HEK293 (cell line): ENCODE measurements around the gene SHROOM3.
A peak's percentile ranks its signal among the peaks of the same experiment; 100 is the strongest.

Experiments used
- CTCF ChIA-PET: fragments of 350-600 bp; formaldehyde crosslinking; extraction: SDS; loops from one replicate; lab custom pipeline; 2021; ENCODE audit warnings: antibody characterized with exemption; lab: Yijun Ruan, JAX
- POLR2A ChIA-PET: fragments of 300-600 bp; formaldehyde crosslinking; extraction: SDS; loops from one replicate; lab custom pipeline; 2020; ENCODE audit warnings: antibody characterized with exemption, inconsistent platforms; lab: Yijun Ruan, JAX
- H3K27ac ChIP-seq: fragments of 200-500 bp; sonication (Bioruptor generic); 2 replicates; pipeline ENCODE4 v1.5.1; 2014; ENCODE audit warnings: low read depth, low read length, control low read depth, inconsistent platforms; ENCODE audit errors: extremely low read depth
- H3K36me3 ChIP-seq, 2 experiments: fragments of 200-500 bp in 1 of 2; sonication (Bioruptor generic) in 1 of 2; 1 replicate in 1 of 2; 2 replicates in 1 of 2; pipeline ENCODE4 v1.5.1; 2014 to 2017; ENCODE audit warnings: inconsistent platforms in 2 of 2, low read length in 2 of 2; ENCODE audit not compliant: control insufficient read depth in 2 of 2, insufficient read depth in 1 of 2
- H3K4me1 ChIP-seq: fragments of 200-500 bp; sonication (Bioruptor generic); 2 replicates; pipeline ENCODE4 v1.5.1; 2014; ENCODE audit warnings: mild to moderate bottlenecking, low read length, inconsistent platforms; ENCODE audit not compliant: control insufficient read depth, insufficient read depth
- H3K4me3 ChIP-seq: 2 replicates; pipeline ENCODE4 v1.5.1; 2011; ENCODE audit warnings: low read depth, mild to moderate bottlenecking, control low read depth, low read length, moderate library complexity
- H3K9me3 ChIP-seq: fragments of 200-500 bp; sonication (Bioruptor generic); 2 replicates; pipeline ENCODE4 v1.5.1; 2014; ENCODE audit warnings: low read depth, low read length, inconsistent platforms; ENCODE audit not compliant: control insufficient read depth, insufficient read depth
- BCL11B ChIP-seq: fragments of 450-650 bp; formaldehyde crosslinking; IDR thresholded peaks from 2 replicates; pipeline ENCODE4 v1.5.1; 2016; ENCODE audit warnings: low read depth, missing biosample characterization, missing genetic modification characterization
- CTCF ChIP-seq: fragments of 450-650 bp; formaldehyde crosslinking; IDR thresholded peaks from 2 replicates; pipeline ENCODE4 v1.5.1; 2016; ENCODE audit warnings: missing biosample characterization, missing genetic modification characterization
- GLI4 ChIP-seq: fragments of 450-650 bp; formaldehyde crosslinking; IDR thresholded peaks from 2 replicates; pipeline ENCODE4 v1.5.1; 2016; ENCODE audit warnings: missing biosample characterization, missing genetic modification characterization
- KLF10 ChIP-seq: fragments of 450-650 bp; IDR thresholded peaks from 2 replicates; pipeline ENCODE4 v1.5.1; 2018; ENCODE audit warnings: missing biosample characterization, mild to moderate bottlenecking, missing genetic modification characterization
- MYNN ChIP-seq: fragments of 450-650 bp; formaldehyde crosslinking; IDR thresholded peaks from 2 replicates; pipeline ENCODE4 v1.5.1; 2016; ENCODE audit warnings: missing biosample characterization, missing genetic modification characterization, borderline replicate concordance
- SALL2 ChIP-seq: fragments of 450-650 bp; formaldehyde crosslinking; IDR thresholded peaks from 2 replicates; pipeline ENCODE4 v1.5.0; 2017; ENCODE audit warnings: missing biosample characterization, mild to moderate bottlenecking, missing genetic modification characterization, borderline replicate concordance
- SP7 ChIP-seq: fragments of 450-650 bp; formaldehyde crosslinking; IDR thresholded peaks from 2 replicates; pipeline ENCODE4 v1.5.1; 2016; ENCODE audit warnings: missing biosample characterization, missing genetic modification characterization
- YY1 ChIP-seq: fragments of 450-650 bp; formaldehyde crosslinking; IDR thresholded peaks from 2 replicates; pipeline ENCODE4 v1.5.1; 2018; ENCODE audit warnings: missing biosample characterization, missing genetic modification characterization
- ZNF146 ChIP-seq: fragments of 450-650 bp; formaldehyde crosslinking; IDR thresholded peaks from 2 replicates; pipeline ENCODE4 v1.5.1; 2016; ENCODE audit warnings: missing biosample characterization, missing genetic modification characterization
- ZNF155 ChIP-seq: fragments of 450-650 bp; formaldehyde crosslinking; IDR thresholded peaks from 2 replicates; pipeline ENCODE4 v1.5.1; 2016; ENCODE audit warnings: missing biosample characterization, missing genetic modification characterization
- ZNF175 ChIP-seq: fragments of 450-650 bp; formaldehyde crosslinking; IDR thresholded peaks from 2 replicates; pipeline ENCODE4 v1.5.1; 2016; ENCODE audit warnings: missing biosample characterization, missing genetic modification characterization
- ZNF202 ChIP-seq: fragments of 450-650 bp; formaldehyde crosslinking; IDR thresholded peaks from 2 replicates; pipeline ENCODE4 v1.5.1; 2016; ENCODE audit warnings: missing biosample characterization, missing genetic modification characterization, borderline replicate concordance
- ZNF214 ChIP-seq: fragments of 450-650 bp; formaldehyde crosslinking; IDR thresholded peaks from 2 replicates; pipeline ENCODE4 v1.5.1; 2017; ENCODE audit warnings: missing biosample characterization, mild to moderate bottlenecking, missing genetic modification characterization, borderline replicate concordance
- ZNF292 ChIP-seq: fragments of 450-650 bp; formaldehyde crosslinking; IDR thresholded peaks from 2 replicates; pipeline ENCODE4 v1.5.1; 2016; ENCODE audit warnings: low read depth, missing biosample characterization, missing genetic modification characterization, borderline replicate concordance
- ZNF398 ChIP-seq: fragments of 450-650 bp; formaldehyde crosslinking; IDR thresholded peaks from 2 replicates; pipeline ENCODE4 v1.5.1; 2017; ENCODE audit warnings: missing biosample characterization, missing genetic modification characterization
- ZNF510 ChIP-seq: fragments of 450-650 bp; formaldehyde crosslinking; IDR thresholded peaks from 2 replicates; pipeline ENCODE4 v1.5.1; 2018; ENCODE audit warnings: mild to moderate bottlenecking, missing genetic modification characterization, missing biosample characterization; ENCODE audit not compliant: insufficient replicate concordance
- ZNF585B ChIP-seq: fragments of 450-650 bp; formaldehyde crosslinking; IDR thresholded peaks from 2 replicates; pipeline ENCODE4 v1.5.1; 2016; ENCODE audit warnings: missing biosample characterization, missing genetic modification characterization
- ZNF624 ChIP-seq: fragments of 450-650 bp; formaldehyde crosslinking; IDR thresholded peaks from 2 replicates; pipeline ENCODE4 v1.5.1; 2017; ENCODE audit warnings: missing biosample characterization, missing genetic modification characterization
- ZNF629 ChIP-seq: fragments of 450-650 bp; formaldehyde crosslinking; IDR thresholded peaks from 2 replicates; pipeline ENCODE4 v1.5.1; 2017; ENCODE audit warnings: missing biosample characterization, missing genetic modification characterization
- ZNF660 ChIP-seq: fragments of 450-650 bp; IDR thresholded peaks from 2 replicates; pipeline ENCODE4 v1.5.1; 2018; ENCODE audit warnings: missing biosample characterization, mild to moderate bottlenecking, missing genetic modification characterization
- ZNF664 ChIP-seq: fragments of 450-650 bp; formaldehyde crosslinking; IDR thresholded peaks from 2 replicates; pipeline ENCODE4 v1.5.1; 2016; ENCODE audit warnings: missing biosample characterization, missing genetic modification characterization
- ZSCAN4 ChIP-seq: fragments of 450-650 bp; formaldehyde crosslinking; IDR thresholded peaks from 2 replicates; pipeline ENCODE4 v1.5.1; 2017; ENCODE audit warnings: missing biosample characterization, missing genetic modification characterization
- ZXDB ChIP-seq: fragments of 450-650 bp; formaldehyde crosslinking; IDR thresholded peaks from 2 replicates; pipeline ENCODE4 v1.5.1; 2016; ENCODE audit warnings: missing biosample characterization, missing genetic modification characterization
- TF ChIP-seq, protein P1 (sequence below): fragments of 450-650 bp; formaldehyde crosslinking; IDR thresholded peaks from 2 replicates; pipeline ENCODE4 v1.5.1; 2016; ENCODE audit warnings: missing biosample characterization, missing genetic modification characterization
- TF ChIP-seq, protein P2 (sequence below): fragments of 450-650 bp; formaldehyde crosslinking; IDR thresholded peaks from 2 replicates; pipeline ENCODE4 v1.5.1; 2016; ENCODE audit warnings: missing biosample characterization, missing genetic modification characterization
- TF ChIP-seq, protein P3 (sequence below): fragments of 450-650 bp; formaldehyde crosslinking; IDR thresholded peaks from 2 replicates; pipeline ENCODE4 v1.5.1; 2017; ENCODE audit warnings: missing biosample characterization, missing genetic modification characterization

The SHROOM3 gene

GRCh38 chr4:76594173-76594572 lies 159.1 kb downstream of the SHROOM3 start:
- Histone ChIP-seq H3K9me3 (no peaks in the 10 kb centered on the region), H3K27ac (no peak overlapping the region)
- POLR2A ChIA-PET = no interaction called here
- no peak for TF ChIP-seq BCL11B
- no peak for TF ChIP-seq ZNF660
- TF ChIP-seq ZNF292 = no peak
- TF ChIP-seq KLF10 (tag by site-specific recombination) = no peak
- no peak for TF ChIP-seq GLI4 (tag by site-specific recombination)
- TF ChIP-seq ZNF214 (tag by site-specific recombination) = no peak
- TF ChIP-seq ZNF202 (tag by site-specific recombination) = no peak
- no peak for TF ChIP-seq ZNF585B
- no peak for TF ChIP-seq CTCF (tag by site-specific recombination)
- TF ChIP-seq MYNN (tag by site-specific recombination) = no peak
- TF ChIP-seq ZSCAN4 (tag by site-specific recombination) = no peak
- TF ChIP-seq, protein P1, sequence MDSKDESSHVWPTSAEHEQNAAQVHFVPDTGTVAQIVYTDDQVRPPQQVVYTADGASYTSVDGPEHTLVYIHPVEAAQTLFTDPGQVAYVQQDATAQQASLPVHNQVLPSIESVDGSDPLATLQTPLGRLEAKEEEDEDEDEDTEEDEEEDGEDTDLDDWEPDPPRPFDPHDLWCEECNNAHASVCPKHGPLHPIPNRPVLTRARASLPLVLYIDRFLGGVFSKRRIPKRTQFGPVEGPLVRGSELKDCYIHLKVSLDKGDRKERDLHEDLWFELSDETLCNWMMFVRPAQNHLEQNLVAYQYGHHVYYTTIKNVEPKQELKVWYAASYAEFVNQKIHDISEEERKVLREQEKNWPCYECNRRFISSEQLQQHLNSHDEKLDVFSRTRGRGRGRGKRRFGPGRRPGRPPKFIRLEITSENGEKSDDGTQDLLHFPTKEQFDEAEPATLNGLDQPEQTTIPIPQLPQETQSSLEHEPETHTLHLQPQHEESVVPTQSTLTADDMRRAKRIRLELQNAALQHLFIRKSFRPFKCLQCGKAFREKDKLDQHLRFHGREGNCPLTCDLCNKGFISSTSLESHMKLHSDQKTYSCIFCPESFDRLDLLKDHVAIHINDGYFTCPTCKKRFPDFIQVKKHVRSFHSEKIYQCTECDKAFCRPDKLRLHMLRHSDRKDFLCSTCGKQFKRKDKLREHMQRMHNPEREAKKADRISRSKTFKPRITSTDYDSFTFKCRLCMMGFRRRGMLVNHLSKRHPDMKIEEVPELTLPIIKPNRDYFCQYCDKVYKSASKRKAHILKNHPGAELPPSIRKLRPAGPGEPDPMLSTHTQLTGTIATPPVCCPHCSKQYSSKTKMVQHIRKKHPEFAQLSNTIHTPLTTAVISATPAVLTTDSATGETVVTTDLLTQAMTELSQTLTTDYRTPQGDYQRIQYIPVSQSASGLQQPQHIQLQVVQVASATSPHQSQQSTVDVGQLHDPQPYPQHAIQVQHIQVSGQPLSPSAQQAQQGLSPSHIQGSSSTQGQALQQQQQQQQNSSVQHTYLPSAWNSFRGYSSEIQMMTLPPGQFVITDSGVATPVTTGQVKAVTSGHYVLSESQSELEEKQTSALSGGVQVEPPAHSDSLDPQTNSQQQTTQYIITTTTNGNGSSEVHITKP = no peak
- no peak for TF ChIP-seq ZNF624 (tag by site-specific recombination)
- no peak for TF ChIP-seq ZNF398 (tag by site-specific recombination)
- TF ChIP-seq ZNF629 (tag by site-specific recombination) = no peak
- TF ChIP-seq ZNF146 (tag by site-specific recombination) = no peak
- TF ChIP-seq ZNF664 = no peak
- TF ChIP-seq YY1 = no peak
- TF ChIP-seq, all 188 proteins: peak for 0
- Histone ChIP-seq H3K36me3 (no peaks in the 10 kb centered on the region), H3K4me1 (no peaks in the 10 kb centered on the region), H3K4me3 (no peak overlapping the region)
- CTCF ChIA-PET = interaction anchor here (1.6 kb wide), 1 partner anchor 8 kb away, joined by 3 read pairs; no protein-coding TSS in a partner anchor

GRCh38 chr4:76595435-76595834 lies 160.4 kb downstream of the SHROOM3 start:
- H3K4me1 ChIP-seq = no peaks in the 10 kb centered on the region
- POLR2A ChIA-PET = no interaction called here
- H3K9me3 ChIP-seq = no peaks in the 10 kb centered on the region
- H3K36me3 ChIP-seq = no peaks in the 10 kb centered on the region
- no peak overlapping the region for H3K4me3 ChIP-seq
- no peak overlapping the region for H3K27ac ChIP-seq
- CTCF ChIA-PET = interaction anchor here (0.9 to 1.6 kb wide), 2 partner anchors 9 to 10 kb away, joined by 3 to 4 read pairs; no protein-coding TSS in a partner anchor
- TF ChIP-seq ZNF155 (tag by site-specific recombination) (no peak), ZNF510 (tag by site-specific recombination) (no peak), SALL2 (tag by site-specific recombination) (no peak), SP7 (peak; percentile 45; the same call in 1 of the 2 replicates), ZNF175 (tag by site-specific recombination) (no peak), ZXDB (tag by site-specific recombination) (no peak)
- TF ChIP-seq, protein P2, sequence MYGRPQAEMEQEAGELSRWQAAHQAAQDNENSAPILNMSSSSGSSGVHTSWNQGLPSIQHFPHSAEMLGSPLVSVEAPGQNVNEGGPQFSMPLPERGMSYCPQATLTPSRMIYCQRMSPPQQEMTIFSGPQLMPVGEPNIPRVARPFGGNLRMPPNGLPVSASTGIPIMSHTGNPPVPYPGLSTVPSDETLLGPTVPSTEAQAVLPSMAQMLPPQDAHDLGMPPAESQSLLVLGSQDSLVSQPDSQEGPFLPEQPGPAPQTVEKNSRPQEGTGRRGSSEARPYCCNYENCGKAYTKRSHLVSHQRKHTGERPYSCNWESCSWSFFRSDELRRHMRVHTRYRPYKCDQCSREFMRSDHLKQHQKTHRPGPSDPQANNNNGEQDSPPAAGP = no peak
- TF ChIP-seq, protein P3, sequence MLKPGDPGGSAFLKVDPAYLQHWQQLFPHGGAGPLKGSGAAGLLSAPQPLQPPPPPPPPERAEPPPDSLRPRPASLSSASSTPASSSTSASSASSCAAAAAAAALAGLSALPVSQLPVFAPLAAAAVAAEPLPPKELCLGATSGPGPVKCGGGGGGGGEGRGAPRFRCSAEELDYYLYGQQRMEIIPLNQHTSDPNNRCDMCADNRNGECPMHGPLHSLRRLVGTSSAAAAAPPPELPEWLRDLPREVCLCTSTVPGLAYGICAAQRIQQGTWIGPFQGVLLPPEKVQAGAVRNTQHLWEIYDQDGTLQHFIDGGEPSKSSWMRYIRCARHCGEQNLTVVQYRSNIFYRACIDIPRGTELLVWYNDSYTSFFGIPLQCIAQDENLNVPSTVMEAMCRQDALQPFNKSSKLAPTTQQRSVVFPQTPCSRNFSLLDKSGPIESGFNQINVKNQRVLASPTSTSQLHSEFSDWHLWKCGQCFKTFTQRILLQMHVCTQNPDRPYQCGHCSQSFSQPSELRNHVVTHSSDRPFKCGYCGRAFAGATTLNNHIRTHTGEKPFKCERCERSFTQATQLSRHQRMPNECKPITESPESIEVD (tag by site-specific recombination) = peak; percentile 40; the same call in 1 of the 2 replicates
